ENCODE results near the gene ARHGAP4.
A peak's percentile ranks its signal among the peaks of the same experiment; 100 is the strongest.

ARHGAP4 gene

GRCh38 chrX:153910446-153910845, 15.6 kb downstream of the ARHGAP4 start:
- no peak for DNase-seq (ENCODE audit: extremely low spot score, insufficient read length, low read depth)
- no peak for FAIRE-seq

DNA sequence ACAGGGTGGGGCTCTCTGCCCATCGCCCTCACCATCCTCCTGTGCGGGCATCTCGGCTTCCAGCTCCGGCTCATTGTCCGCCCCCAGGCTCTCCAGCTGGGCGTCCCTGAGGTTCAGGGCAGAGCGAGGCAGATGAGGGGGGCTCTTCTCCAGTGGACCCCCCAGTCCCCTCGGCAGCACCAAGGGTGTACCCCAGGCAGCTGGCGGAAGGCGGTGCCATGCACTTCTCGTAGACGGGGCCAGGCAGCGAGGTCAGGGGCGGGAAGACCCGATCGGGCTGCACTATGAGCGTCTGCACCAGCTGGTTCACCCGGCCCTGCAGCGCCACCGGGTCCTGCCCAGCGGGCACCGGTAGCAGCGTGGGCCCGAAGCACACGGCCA, 16.1 kb downstream of the ARHGAP4 start:
- FAIRE-seq, result no peak

DNA sequence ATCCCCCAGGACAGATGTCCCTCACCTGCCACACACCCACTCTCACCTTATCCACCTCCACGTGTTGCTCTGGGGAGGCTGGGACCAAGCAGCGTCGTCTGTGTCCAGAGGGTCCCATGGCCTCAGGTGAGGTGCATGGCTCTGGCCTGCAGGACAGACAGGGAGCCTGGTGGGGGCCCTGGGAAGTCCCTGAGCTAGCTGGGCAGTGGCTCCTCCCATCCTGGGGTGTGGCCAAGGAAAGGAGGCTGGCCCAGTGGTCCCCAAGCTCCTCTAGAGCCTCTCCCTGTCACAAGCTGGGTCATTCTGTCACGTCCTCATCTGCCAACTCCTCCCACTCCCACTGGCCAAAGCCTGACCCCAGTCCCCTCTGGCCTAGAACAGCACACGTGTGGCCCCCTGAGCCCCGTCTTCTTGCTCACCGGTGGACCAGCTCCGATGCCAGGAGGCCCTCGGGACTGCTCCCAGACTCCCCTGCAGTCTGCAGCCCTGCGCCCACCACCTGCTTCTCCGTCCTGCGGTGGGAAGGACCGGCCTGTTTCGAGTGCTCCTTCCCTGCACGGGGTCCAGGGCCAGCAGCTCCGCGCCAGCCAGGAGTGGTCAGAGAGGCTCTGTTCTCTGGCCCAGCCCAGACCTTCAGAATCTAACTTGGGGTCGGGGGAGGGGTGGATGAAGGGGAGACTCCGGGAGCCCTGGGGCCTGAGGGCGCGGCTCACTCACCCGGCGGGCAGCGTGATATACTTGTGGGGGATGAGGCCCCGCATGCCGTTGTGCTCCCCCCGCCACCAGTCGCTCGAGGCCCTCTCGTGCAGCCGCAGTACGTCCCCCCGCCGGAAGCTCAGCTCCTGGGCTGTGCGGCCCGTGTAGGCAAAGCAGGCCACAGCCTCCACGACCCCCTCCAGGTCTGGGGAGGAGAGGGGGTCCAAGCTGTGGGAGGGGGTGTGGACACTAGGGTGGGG, 16.8 kb downstream of the ARHGAP4 start:
- FAIRE-seq (peak; percentile 62), DNase-seq (ENCODE audit: extremely low spot score, insufficient read length, low read depth) (no peak)

More for the DNA sequence above, 16.1 kb downstream of the ARHGAP4 start:
- DNase-seq (ENCODE audit: extremely low spot score, insufficient read length, low read depth), result no peak

GRCh38 chrX:153908219-153908860, 17.7 kb downstream of the ARHGAP4 start:
- no peak for DNase-seq (ENCODE audit: extremely low spot score, insufficient read length, low read depth)
- no peak for FAIRE-seq

GRCh38 chrX:153907456-153907855, 18.6 kb downstream of the ARHGAP4 start:
- DNase-seq (ENCODE audit: extremely low spot score, insufficient read length, low read depth) (no peak), FAIRE-seq (no peak)

DNA sequence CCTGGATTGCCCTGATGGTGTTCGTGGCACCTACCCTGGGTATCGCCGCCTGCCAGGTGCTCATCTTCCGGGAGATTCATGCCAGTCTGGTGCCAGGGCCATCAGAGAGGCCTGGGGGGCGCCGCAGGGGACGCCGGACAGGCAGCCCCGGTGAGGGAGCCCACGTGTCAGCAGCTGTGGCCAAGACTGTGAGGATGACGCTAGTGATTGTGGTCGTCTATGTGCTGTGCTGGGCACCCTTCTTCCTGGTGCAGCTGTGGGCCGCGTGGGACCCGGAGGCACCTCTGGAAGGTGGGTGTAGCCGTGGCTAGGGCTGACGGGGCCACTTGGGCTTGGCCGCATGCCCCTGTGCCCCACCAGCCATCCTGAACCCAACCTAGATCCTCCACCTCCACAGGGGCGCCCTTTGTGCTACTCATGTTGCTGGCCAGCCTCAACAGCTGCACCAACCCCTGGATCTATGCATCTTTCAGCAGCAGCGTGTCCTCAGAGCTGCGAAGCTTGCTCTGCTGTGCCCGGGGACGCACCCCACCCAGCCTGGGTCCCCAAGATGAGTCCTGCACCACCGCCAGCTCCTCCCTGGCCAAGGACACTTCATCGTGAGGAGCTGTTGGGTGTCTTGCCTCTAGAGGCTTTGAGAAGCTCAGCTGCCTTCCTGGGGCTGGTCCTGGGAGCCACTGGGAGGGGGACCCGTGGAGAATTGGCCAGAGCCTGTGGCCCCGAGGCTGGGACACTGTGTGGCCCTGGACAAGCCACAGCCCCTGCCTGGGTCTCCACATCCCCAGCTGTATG, 19.7 kb downstream of the ARHGAP4 start:
- no peak for DNase-seq (ENCODE audit: extremely low spot score, insufficient read length, low read depth)
- FAIRE-seq, result peak; percentile 9

DNA sequence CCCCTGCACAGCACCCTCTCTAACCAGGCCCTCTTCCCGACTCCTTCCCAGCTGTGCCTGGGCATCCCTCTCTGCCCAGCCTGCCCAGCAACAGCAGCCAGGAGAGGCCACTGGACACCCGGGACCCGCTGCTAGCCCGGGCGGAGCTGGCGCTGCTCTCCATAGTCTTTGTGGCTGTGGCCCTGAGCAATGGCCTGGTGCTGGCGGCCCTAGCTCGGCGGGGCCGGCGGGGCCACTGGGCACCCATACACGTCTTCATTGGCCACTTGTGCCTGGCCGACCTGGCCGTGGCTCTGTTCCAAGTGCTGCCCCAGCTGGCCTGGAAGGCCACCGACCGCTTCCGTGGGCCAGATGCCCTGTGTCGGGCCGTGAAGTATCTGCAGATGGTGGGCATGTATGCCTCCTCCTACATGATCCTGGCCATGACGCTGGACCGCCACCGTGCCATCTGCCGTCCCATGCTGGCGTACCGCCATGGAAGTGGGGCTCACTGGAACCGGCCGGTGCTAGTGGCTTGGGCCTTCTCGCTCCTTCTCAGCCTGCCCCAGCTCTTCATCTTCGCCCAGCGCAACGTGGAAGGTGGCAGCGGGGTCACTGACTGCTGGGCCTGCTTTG, 20.5 kb downstream of the ARHGAP4 start:
- no peak for DNase-seq (ENCODE audit: extremely low spot score, insufficient read length, low read depth)
- FAIRE-seq, result no peak

- FAIRE-seq, result no peak
- no peak for DNase-seq (ENCODE audit: extremely low spot score, insufficient read length, low read depth)
Observed at GRCh38 chrX:153903991-153904957, 21.8 kb downstream of the ARHGAP4 start, which contains the start of gene AVPR2. TSS of gene AVPR2 (plus strand) at chrX:153904673. CDS start at chrX:153905146, 473 bp downstream.

DNA sequence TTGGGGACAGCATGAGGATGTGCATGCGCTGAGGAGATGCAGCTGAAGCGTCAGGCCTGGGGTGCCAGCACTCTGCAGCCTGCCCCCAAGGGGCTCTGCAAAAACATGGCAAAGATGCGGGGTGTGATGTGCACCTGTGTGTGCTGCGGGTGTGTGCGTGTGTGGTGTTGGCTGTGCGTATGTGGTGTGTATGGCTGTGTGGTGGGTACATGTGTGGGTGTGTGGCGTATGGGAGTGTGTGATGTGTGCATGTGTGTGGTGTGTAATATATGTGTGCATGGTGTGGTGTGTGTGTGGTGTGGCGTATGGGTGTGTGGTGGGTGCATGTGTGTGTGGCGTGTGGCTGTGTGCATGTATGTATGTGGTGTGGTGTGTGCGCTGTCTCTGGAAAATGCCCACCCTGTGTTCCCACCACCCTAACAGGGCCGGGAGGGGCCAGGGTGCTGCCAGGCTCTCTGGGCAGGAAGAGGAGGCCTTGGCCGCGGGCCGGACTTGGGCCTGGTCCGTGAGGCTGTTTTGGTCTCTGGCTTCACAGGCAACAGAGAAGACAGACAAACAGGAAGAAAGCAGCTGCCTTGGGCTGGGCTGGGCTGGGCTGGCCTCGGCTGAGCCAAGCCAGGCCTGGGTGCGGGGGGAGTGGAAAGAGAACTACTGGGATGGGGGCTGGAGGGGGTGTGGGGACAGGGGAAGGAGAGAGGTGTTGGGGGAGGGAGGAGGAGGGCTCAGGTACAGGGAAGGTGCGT, 22.7 kb downstream of the ARHGAP4 start:
- FAIRE-seq (no peak), DNase-seq (ENCODE audit: extremely low spot score, insufficient read length, low read depth) (no peak)

DNA sequence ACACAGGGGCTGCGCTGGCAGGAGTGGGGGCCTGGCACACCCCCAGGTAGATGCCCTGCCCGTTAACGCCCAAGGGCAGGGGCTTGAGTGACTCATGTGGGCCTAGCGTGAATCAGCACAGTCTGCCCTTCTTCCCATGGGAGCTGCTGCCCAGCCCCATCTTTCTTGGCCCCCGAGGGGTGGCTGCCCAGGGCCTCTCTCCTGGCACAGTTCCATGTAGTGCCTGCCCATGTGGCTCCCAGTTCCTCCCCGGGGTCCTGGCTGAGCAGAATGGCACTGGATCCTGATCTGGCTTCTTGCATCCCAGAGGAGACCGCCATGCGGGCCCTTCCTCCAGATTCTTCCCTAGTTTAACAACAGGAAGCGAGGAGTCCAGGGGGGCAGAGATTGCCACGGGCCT, 23.7 kb downstream of the ARHGAP4 start:
- FAIRE-seq, result no peak
- DNase-seq (ENCODE audit: extremely low spot score, insufficient read length, low read depth), result no peak

GRCh38 chrX:153901753-153902140, 24.3 kb downstream of the ARHGAP4 start:
- DNase-seq (ENCODE audit: extremely low spot score, insufficient read length, low read depth) (no peak), FAIRE-seq (no peak)

- FAIRE-seq, result peak; percentile 97
- DNase-seq (ENCODE audit: extremely low spot score, insufficient read length, low read depth), result peak; percentile 37
Observed at GRCh38 chrX:153900831-153901752, 25.0 kb downstream of the ARHGAP4 start.

DNA sequence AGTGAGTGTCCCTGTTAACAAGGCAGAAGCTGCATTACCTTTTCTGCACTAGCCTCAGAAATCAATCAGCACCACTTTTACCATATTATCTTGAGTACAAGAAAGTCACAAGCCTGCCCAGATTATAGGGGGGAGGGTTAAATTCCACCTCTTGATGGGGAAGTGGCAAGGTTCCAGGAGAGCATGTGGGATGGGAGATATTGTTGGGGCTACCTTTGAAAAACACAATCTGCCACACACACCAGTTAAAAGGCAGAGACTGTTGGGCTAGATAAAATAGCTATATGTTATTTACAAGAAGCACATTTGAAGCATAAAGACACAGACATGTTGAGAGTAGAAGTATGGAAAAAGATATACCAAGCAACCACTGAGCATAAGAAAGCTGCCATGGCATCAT, 28.2 kb downstream of the ARHGAP4 start:
- DNase-seq (ENCODE audit: extremely low spot score, insufficient read length, low read depth), result no peak
- FAIRE-seq, result no peak

DNA sequence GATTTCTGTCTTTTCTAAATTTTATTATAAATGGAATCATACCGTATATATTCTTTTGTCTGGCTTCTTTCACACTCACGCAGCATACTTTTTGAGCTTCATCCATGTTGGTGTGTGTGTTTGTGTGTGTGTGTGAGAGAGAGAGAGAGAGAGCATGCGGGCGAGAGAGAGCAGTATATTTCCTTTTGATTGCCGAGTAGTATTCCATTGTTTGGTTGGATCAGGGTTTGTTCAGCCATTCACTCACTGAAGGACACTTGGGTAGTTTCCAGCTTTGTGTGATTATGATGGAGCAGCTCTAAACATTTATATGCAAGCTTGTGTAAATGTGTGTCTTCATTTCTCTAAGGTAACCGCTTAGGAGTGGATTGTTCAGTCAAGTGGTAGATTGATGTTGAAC, 36.9 kb downstream of the ARHGAP4 start:
- DNase-seq (ENCODE audit: extremely low spot score, insufficient read length, low read depth), result no peak
- FAIRE-seq, result no peak

DNA sequence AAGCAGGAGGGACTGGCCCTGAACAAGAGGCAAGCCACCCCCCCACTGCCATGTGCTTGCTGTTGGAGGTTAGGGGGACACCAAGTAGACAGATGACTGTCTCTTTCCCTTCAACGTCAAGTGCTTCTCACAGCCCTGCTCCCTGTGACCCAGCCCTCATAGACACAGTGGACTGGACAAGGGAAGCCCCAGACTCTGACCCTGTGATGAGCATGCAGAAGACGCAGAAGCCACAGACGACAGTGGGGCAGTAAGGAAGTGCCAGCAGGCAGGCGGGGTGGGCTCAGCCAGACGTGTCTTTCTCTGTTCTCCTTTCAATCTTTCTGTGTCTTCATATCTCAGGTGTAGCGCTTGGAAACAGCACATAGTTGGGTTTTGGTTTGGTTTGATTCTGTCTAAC, 37.7 kb downstream of the ARHGAP4 start:
- no peak for DNase-seq (ENCODE audit: extremely low spot score, insufficient read length, low read depth)
- FAIRE-seq, result peak; percentile 24

DNA sequence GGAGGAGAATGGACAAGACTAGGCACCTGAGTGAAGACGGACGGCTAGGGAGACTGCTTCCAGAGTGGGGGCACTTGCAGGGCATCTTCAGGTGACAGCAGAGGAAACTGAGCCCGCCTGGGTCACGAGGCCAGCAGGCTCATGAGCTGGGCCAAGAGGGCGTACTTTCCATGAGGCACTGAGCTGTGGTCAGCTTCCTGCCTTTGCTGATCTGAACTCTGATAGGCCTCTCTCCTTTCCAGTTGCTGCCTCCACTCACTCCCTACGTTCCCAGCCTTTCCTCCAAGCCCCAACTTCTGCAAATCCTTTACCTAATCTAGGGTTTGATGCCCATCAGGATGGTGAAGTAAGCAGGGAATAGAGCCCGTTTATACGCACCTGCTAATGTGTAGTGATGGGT, 38.7 kb downstream of the ARHGAP4 start:
- no peak for DNase-seq (ENCODE audit: extremely low spot score, insufficient read length, low read depth)
- FAIRE-seq, result no peak

- FAIRE-seq, result no peak
- no peak for DNase-seq (ENCODE audit: extremely low spot score, insufficient read length, low read depth)
Observed at GRCh38 chrX:153886915-153887314, 39.1 kb downstream of the ARHGAP4 start.
